Stomach smooth muscle (tissue), 2 donors: ENCODE data around the gene RTEL1.
A peak's percentile ranks its signal among the peaks of the same experiment; 100 is the strongest.
"Not testable (repeated sequence)": the region's sequence is repeated elsewhere in the genome, so short reads cannot be mapped to it uniquely, and the experiment has no call there.

ENCODE experiments used
- H3K27ac ChIP-seq: one replicate; pipeline ENCODE4 v1.7.0; 2013; ENCODE audit warnings: mild to moderate bottlenecking, low read length, inconsistent platforms
- H3K27me3 ChIP-seq, 2 donors: one replicate each; pipeline ENCODE4 v1.7.0; 2013; ENCODE audit warnings: low read length in 2 of 2; ENCODE audit not compliant: insufficient read depth in 2 of 2, control insufficient read depth in 1 of 2
- H3K36me3 ChIP-seq, 2 donors: one replicate each; pipeline ENCODE4 v1.7.0; 2013; ENCODE audit warnings: low read length in 2 of 2; ENCODE audit not compliant: control insufficient read depth in 2 of 2, insufficient read depth in 2 of 2
- H3K4me1 ChIP-seq: one replicate; pipeline ENCODE4 v1.7.0; 2013; ENCODE audit warnings: low read length; ENCODE audit not compliant: control insufficient read depth, insufficient read depth
- H3K4me3 ChIP-seq, 2 donors: one replicate each; pipeline ENCODE4 v1.7.0; 2013; ENCODE audit warnings: low read length in 2 of 2
- H3K9ac ChIP-seq, 2 donors: one replicate each; pipeline ENCODE4 v1.7.0; 2013; ENCODE audit warnings: low read length in 2 of 2, mild to moderate bottlenecking in 1 of 2
- H3K9me3 ChIP-seq, 2 donors: one replicate each; pipeline ENCODE4 v1.7.0; 2013; ENCODE audit warnings: low read length in 2 of 2; ENCODE audit not compliant: control insufficient read depth in 2 of 2
- donor health status: healthy.
- donor health status: Pancreatic carcinoma.

Gene RTEL1

DNA sequence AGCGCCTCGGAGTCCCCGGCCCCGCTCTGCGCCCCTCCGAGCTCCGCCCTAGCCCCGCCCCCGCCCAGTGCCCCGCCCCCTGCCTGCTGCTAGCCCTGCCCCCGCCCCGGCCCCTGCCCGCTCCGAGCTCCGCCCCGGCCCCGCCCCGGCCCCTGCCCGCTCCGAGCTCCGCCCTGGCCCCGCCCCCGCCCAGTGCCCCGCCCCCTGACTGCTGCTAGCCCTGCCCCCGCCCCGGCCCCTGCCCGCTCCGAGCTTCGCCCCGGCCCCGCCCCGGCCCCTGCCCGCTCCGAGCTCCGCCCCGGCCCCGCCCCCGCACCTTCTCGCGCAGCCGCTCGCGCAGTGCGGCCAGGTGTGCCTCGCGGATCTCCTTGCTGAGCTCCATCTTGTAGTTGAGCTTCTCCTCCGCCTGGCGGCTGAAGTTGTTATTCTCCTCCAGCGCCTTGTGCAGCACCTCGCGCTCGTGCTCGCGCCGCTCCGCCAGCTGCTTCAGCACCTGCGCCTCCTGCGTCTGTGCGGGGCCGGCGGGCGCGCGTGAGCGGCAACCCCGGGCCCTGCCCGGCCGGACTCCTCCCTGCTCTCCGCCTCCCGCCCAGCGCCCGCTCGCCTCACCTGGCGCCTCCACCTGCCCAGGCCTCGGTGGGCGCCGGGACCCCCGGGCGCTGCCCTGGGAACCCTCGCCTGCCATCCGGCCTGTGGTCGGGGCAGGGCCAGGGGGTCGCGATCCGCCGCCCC lies 16.2 kb upstream of the RTEL1 start:
- H3K4me1 ChIP-seq, result peaks cover 12% of the 10 kb centered on the region
- H3K27ac ChIP-seq, result no peak overlapping the region
- no peaks in the 10 kb centered on the region for H3K9me3 ChIP-seq
- H3K36me3 ChIP-seq, result no peaks in the 10 kb centered on the region
- no peaks in the 10 kb centered on the region for H3K27me3 ChIP-seq
- peak overlapping the region in 1 of 2 donors; percentile 36 for H3K9ac ChIP-seq
- H3K4me3 ChIP-seq, result peak overlapping the region; percentile 57 to 75

DNA sequence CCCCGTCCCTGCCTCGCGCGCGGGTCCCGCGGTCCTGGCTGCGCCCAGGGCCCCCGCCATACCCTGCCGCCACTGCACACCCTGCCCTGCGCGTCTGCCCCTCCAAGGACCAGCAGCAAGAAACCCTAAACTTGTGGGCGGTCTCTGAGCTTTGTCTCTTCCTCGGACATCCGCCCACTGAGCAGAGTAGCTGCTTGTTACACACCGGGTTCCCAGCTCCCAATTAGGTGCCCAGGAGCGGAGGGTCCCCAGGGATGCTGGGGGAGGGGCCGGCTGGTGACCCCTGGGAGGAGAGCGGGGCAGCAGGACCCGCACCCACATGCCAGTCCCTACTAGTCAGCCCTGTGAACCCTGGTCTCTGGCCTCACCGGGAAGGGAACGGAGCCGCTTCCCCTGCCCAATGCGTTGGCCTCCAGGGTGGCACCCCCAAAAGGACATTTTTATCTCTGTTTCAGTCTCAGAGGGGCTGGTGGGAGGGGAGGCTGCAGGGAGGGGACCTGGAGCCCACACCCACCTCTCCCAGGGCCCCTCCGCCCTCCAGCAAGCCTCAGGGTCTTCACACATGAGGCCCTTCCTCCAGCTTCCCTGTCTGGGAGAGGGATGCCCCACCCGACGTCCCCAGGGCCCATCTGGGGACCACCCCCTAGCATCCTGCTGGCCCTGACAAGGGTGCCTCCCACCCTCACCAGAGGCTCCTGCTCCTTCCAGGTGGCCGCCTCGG lies 15.4 kb upstream of the RTEL1 start:
- Histone ChIP-seq H3K36me3 (no peaks in the 10 kb centered on the region), H3K27ac (no peak overlapping the region), H3K27me3 (no peaks in the 10 kb centered on the region), H3K9ac (peak overlapping the region in 1 of 2 donors; percentile 5), H3K4me3 (peak overlapping the region in 1 of 2 donors; percentile 75), H3K4me1 (peaks cover 12% of the 10 kb centered on the region), H3K9me3 (no peaks in the 10 kb centered on the region)

GRCh38 chr20:63643499-63643898 lies 14.6 kb upstream of the RTEL1 start:
- Histone ChIP-seq H3K9me3 (no peaks in the 10 kb centered on the region), H3K9ac (no peak overlapping the region), H3K27me3 (no peaks in the 10 kb centered on the region), H3K4me1 (peaks cover 12% of the 10 kb centered on the region), H3K27ac (no peak overlapping the region), H3K4me3 (no peak overlapping the region), H3K36me3 (no peaks in the 10 kb centered on the region)

GRCh38 chr20:63643946-63644345 lies 14.2 kb upstream of the RTEL1 start:
- H3K27me3 ChIP-seq, result no peaks in the 10 kb centered on the region
- H3K4me3 ChIP-seq, result no peak overlapping the region
- H3K36me3 ChIP-seq, result no peaks in the 10 kb centered on the region
- H3K9ac ChIP-seq, result no peak overlapping the region
- peaks cover 12% of the 10 kb centered on the region for H3K4me1 ChIP-seq
- H3K27ac ChIP-seq, result no peak overlapping the region
- H3K9me3 ChIP-seq, result no peaks in the 10 kb centered on the region

DNA sequence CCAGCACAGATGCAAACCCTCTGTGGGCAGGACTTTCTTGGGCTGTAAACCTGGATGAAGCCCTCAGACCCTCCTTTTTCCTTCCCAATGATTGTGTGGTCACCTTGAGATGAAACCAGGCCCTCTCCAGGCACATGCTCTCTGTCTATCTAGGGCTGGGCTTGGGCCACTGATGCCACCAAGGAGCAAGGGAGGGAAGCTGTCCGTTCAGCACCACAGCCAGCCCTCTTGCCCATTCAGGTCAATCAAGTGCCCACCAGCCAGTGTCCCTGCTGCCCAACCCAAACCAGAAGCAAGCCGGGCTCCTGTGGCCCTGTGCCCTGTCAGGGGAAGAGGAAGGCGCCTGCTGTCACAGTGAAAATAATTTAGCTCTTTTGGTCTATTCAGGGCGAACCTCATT lies 12.9 kb upstream of the RTEL1 start:
- Histone ChIP-seq H3K4me1 (peaks cover 12% of the 10 kb centered on the region), H3K27me3 (no peaks in the 10 kb centered on the region), H3K4me3 (no peak overlapping the region)

GRCh38 chr20:63648190-63648589 lies 9.9 kb upstream of the RTEL1 start:
- H3K27me3 ChIP-seq, result peaks cover 0 to 9% of the 10 kb centered on the region in 2 donors
- H3K4me1 ChIP-seq, result peaks cover 12% of the 10 kb centered on the region
- no peaks in the 10 kb centered on the region for H3K9me3 ChIP-seq
- no peak overlapping the region for H3K27ac ChIP-seq
- H3K36me3 ChIP-seq, result no peaks in the 10 kb centered on the region
- no peak overlapping the region for H3K4me3 ChIP-seq
- H3K9ac ChIP-seq, result no peak overlapping the region

More for the DNA sequence above, 12.9 kb upstream of the RTEL1 start:
- no peak overlapping the region for H3K27ac ChIP-seq
- no peaks in the 10 kb centered on the region for H3K36me3 ChIP-seq
- no peaks in the 10 kb centered on the region for H3K9me3 ChIP-seq
- no peak overlapping the region for H3K9ac ChIP-seq

- Histone ChIP-seq H3K9ac (no peak overlapping the region), H3K27me3 (peaks cover 0 to 9% of the 10 kb centered on the region in 2 donors), H3K9me3 (no peaks in the 10 kb centered on the region), H3K27ac (no peak overlapping the region), H3K4me1 (peaks cover 16% of the 10 kb centered on the region), H3K36me3 (no peaks in the 10 kb centered on the region), H3K4me3 (no peak overlapping the region)
Observed at GRCh38 chr20:63648895-63649589, 9.1 kb upstream of the RTEL1 start.

- H3K27me3 ChIP-seq, H3K27ac ChIP-seq, H3K36me3 ChIP-seq, H3K4me3 ChIP-seq, H3K9ac ChIP-seq, H3K9me3 ChIP-seq: not testable (repeated sequence)
- peaks cover 21% of the 10 kb centered on the region for H3K4me1 ChIP-seq
Observed at GRCh38 chr20:63650486-63650885, 7.6 kb upstream of the RTEL1 start.

GRCh38 chr20:63651942-63652191 lies 6.2 kb upstream of the RTEL1 start:
- Histone ChIP-seq H3K9ac (no peak overlapping the region), H3K4me3 (peak overlapping the region in 1 of 2 donors; percentile 78), H3K27me3 (peaks cover 0 to 9% of the 10 kb centered on the region in 2 donors), H3K36me3 (no peaks in the 10 kb centered on the region), H3K4me1 (peaks cover 21% of the 10 kb centered on the region), H3K9me3 (no peaks in the 10 kb centered on the region), H3K27ac (no peak overlapping the region)

DNA sequence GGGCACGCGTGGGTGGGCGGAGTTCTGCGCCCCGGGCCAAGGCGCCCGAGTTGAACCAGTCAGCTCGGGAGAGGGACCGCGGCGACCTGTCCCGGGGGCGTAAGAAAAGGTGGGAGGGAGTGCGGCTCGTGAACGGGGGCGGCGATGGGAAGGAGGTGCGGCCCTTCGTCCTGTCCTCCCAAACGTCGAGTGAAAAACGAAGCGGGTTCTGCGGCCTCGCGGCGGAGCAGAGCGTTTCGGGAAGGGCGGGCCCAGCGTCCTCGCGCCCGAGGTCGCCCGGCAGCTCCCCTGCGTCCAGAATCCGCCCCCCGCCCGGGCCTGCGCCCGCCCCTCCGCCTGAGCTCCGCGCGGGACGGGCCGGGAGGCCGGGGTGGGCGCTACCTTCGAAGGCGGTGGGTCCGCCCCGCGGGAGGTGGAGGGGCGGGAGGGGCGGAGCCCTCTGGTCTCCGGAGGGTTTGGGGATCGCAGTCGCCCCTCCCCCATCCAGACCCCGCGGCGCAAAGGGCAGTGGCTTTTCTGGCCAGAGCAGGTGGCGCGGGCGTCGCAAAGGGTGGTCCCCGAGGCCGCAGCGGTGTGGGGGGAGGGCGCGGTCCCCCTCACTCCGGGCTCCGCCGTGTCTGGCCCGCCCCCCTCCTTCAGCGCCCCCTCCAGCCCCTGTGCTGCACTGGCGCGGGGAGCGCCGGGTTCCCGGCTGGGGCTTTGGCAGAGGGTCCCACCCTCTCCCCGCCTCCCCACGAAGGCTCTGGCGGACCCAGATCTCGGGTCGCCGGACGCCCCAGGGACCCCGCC lies 5.7 kb upstream of the RTEL1 start:
- H3K4me3 ChIP-seq, result peak overlapping the region in 1 of 2 donors; percentile 78
- H3K9ac ChIP-seq, result no peak overlapping the region
- no peaks in the 10 kb centered on the region for H3K9me3 ChIP-seq
- H3K36me3 ChIP-seq, result no peaks in the 10 kb centered on the region
- no peak overlapping the region for H3K27ac ChIP-seq
- peaks cover 26% of the 10 kb centered on the region for H3K4me1 ChIP-seq
- peaks cover 0 to 9% of the 10 kb centered on the region in 2 donors for H3K27me3 ChIP-seq
